Osteoblast (primary cell): ENCODE data around the gene HNRNPC. TPM values are rescaled to one million over a fixed set of nuclear protein-coding genes. Genes with fewer than 3 reads are reported as not detected.
"Not testable (repeated sequence)": the region's sequence is repeated elsewhere in the genome, so short reads cannot be mapped to it uniquely, and the experiment has no call there.

Experiments
- DNase-seq: peaks from one replicate; pipeline ENCODE4 v3.0.0; 2011; ENCODE audit warnings: low spot score, mixed read lengths; ENCODE audit not compliant: insufficient read length; ENCODE audit errors: missing footprints
- H2AFZ ChIP-seq: 2 replicates; pipeline ENCODE4 v1.6.0; 2011; ENCODE audit warnings: mild to moderate bottlenecking, low read length
- H3K27ac ChIP-seq: 2 replicates; pipeline ENCODE4 v1.5.1; 2011; ENCODE audit warnings: mild to moderate bottlenecking, low read depth, low read length, moderate library complexity
- H3K27me3 ChIP-seq: 2 replicates; pipeline ENCODE4 v1.6.0; 2012; ENCODE audit warnings: mild to moderate bottlenecking, control low read depth, inconsistent platforms, low read length, moderate library complexity; ENCODE audit not compliant: insufficient read depth
- H3K36me3 ChIP-seq: 2 replicates; pipeline ENCODE4 v1.5.1; 2011; ENCODE audit warnings: mild to moderate bottlenecking, low read length, control low read depth, moderate library complexity; ENCODE audit not compliant: insufficient read depth
- H3K4me1 ChIP-seq: 2 replicates; pipeline ENCODE4 v1.5.1; 2011; ENCODE audit warnings: mild to moderate bottlenecking, low read length, control low read depth, moderate library complexity; ENCODE audit not compliant: insufficient read depth
- H3K4me2 ChIP-seq: 2 replicates; pipeline ENCODE4 v1.6.0; 2011; ENCODE audit warnings: mild to moderate bottlenecking, low read length; ENCODE audit not compliant: insufficient read depth
- H3K4me3 ChIP-seq: fragments of 200-600 bp; sonication (generic); 3 replicates; pipeline ENCODE4 v1.5.1; 2012; ENCODE audit warnings: mild to moderate bottlenecking, low read length, inconsistent platforms; ENCODE audit not compliant: insufficient read depth
- H3K79me2 ChIP-seq: 2 replicates; pipeline ENCODE4 v1.6.0; 2012; ENCODE audit warnings: mild to moderate bottlenecking, low read length, control low read depth, inconsistent platforms; ENCODE audit not compliant: insufficient read depth
- H3K9me3 ChIP-seq: 2 replicates; pipeline ENCODE4 v1.5.1; 2011; ENCODE audit warnings: low read depth, low read length, control low read depth
- H4K20me1 ChIP-seq: 2 replicates; pipeline ENCODE4 v1.6.0; 2012; ENCODE audit warnings: mild to moderate bottlenecking, low read length, control low read depth; ENCODE audit not compliant: insufficient read depth
- total RNA-seq: library from RNA; depleted of rRNA; stranded (reverse); fragments of >200 nt; gene quantifications from 2 replicates; pipeline ENCODE4 v1.2.3, GENCODE V29; 2012
- TF ChIP-seq, protein P1 (sequence below): IDR thresholded peaks from 2 replicates; pipeline ENCODE4 v1.5.1; 2011; ENCODE audit warnings: mild to moderate bottlenecking, low read depth, low read length, moderate library complexity; ENCODE audit errors: extremely low read depth

Gene HNRNPC
- total RNA-seq, 1 donor, result 446 TPM

DNA sequence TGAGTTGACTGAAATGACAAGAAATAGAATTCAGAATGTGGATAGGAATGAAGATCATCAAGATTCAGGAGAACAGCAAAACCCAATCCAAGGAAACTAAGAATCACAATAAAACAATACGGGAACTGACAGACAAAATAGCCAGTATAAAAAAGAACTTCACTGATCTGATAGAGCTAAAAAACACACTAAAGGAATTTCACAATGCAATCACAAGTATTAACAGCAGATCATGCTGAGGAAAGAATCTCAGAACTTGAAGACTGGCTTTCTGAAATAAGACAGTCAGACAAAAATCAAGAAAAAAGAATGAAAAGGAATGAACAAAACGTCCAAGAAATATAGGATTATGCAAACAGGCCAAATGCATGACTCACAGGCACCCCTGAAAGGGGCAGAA, 98.1 kb downstream of the HNRNPC start:
- Histone ChIP-seq H3K27ac (no peak overlapping the region), H3K27me3 (peaks cover 4% of the 10 kb centered on the region), H4K20me1 (no peaks in the 10 kb centered on the region), H3K9me3 (peaks cover 3% of the 10 kb centered on the region), H2AFZ (no peak overlapping the region), H3K4me1 (no peaks in the 10 kb centered on the region), H3K36me3 (no peaks in the 10 kb centered on the region), H3K4me2 (no peak overlapping the region), H3K4me3 (no peak overlapping the region), H3K79me2 (no peaks in the 10 kb centered on the region)
- TF ChIP-seq, protein P1, sequence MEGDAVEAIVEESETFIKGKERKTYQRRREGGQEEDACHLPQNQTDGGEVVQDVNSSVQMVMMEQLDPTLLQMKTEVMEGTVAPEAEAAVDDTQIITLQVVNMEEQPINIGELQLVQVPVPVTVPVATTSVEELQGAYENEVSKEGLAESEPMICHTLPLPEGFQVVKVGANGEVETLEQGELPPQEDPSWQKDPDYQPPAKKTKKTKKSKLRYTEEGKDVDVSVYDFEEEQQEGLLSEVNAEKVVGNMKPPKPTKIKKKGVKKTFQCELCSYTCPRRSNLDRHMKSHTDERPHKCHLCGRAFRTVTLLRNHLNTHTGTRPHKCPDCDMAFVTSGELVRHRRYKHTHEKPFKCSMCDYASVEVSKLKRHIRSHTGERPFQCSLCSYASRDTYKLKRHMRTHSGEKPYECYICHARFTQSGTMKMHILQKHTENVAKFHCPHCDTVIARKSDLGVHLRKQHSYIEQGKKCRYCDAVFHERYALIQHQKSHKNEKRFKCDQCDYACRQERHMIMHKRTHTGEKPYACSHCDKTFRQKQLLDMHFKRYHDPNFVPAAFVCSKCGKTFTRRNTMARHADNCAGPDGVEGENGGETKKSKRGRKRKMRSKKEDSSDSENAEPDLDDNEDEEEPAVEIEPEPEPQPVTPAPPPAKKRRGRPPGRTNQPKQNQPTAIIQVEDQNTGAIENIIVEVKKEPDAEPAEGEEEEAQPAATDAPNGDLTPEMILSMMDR, result no peak
- no peak for DNase-seq

DNA sequence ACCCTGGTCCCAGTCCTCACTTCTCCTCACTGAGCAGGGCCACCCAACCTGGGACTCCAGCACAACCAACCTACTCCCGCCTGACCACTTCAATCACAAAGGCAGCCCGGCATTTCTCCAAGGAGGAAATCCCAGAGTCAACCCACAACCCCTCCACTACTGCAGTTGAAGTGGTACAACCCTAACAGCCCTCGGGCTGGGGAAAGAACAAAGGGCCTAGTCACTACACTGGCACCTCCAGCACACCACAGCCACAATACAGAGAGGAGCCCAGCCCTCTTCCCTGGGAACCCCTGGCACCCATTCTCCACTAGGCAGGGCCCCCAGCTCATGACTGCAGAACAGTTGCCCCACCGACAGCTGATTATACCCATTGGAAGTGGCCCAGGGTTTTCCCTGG, 99.7 kb downstream of the HNRNPC start:
- H4K20me1 ChIP-seq, result no peaks in the 10 kb centered on the region
- H3K36me3 ChIP-seq, result no peaks in the 10 kb centered on the region
- H3K4me3 ChIP-seq, result no peak overlapping the region
- no peaks in the 10 kb centered on the region for H3K4me1 ChIP-seq
- no peak overlapping the region for H3K27ac ChIP-seq
- peaks cover 4% of the 10 kb centered on the region for H3K27me3 ChIP-seq
- TF ChIP-seq, protein P1, result no peak
- DNase-seq, result no peak
- H3K79me2 ChIP-seq, result no peaks in the 10 kb centered on the region
- no peak overlapping the region for H2AFZ ChIP-seq
- H3K4me2 ChIP-seq, result no peak overlapping the region
- peaks cover 3% of the 10 kb centered on the region for H3K9me3 ChIP-seq

DNA sequence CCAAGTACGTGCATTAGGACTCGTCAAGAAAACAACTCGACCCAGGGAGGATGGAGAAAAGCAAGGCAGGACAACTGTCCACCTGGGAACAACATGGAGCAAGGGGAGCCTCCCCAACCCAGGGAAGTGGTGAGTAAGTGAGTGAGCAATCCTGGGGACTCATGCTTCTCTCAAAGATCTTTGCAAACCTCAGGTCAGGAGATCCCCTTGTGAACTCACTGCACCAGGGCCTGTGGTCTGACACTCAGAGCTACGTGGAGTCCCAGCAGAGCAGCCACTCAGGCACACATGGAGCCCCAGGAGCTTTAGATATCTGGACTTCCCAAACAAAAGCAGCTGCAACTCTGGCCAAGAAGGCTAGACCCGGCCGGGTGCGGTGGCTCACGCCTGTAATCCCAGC, 101.2 kb downstream of the HNRNPC start:
- Histone ChIP-seq H3K4me1 (no peaks in the 10 kb centered on the region), H2AFZ (no peak overlapping the region), H3K4me2 (no peak overlapping the region), H3K79me2 (no peaks in the 10 kb centered on the region), H3K27ac (no peak overlapping the region), H3K27me3 (peaks cover 6% of the 10 kb centered on the region), H3K36me3 (no peaks in the 10 kb centered on the region), H4K20me1 (no peaks in the 10 kb centered on the region), H3K4me3 (no peak overlapping the region), H3K9me3 (peaks cover 3% of the 10 kb centered on the region)
- TF ChIP-seq, protein P1, result no peak
- no peak for DNase-seq

DNA sequence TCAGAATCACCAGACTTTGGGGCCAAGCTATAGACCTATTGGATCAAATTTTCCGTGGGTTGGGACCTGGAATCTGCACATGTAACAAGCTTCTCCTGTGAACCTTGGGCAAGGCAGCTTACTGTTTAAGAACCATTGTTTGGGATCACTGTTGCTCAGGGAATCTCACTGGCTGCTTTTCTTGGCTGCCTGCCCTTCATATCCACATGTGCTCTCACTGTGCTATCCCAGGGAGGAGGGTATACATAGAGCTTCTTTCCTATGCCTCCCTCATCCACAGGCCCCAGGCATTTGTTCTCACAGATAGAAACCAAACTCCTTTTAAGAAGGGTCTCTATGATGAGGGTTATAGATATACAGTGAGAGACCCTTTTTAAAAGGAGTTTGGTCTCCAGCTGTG, 103.6 kb downstream of the HNRNPC start:
- H2AFZ ChIP-seq, H3K4me2 ChIP-seq, H3K36me3 ChIP-seq, H3K9me3 ChIP-seq, H3K4me1 ChIP-seq, H3K4me3 ChIP-seq, H4K20me1 ChIP-seq, H3K27ac ChIP-seq, H3K79me2 ChIP-seq, DNase-seq: not testable (repeated sequence)
- peaks cover 13% of the 10 kb centered on the region for H3K27me3 ChIP-seq

DNA sequence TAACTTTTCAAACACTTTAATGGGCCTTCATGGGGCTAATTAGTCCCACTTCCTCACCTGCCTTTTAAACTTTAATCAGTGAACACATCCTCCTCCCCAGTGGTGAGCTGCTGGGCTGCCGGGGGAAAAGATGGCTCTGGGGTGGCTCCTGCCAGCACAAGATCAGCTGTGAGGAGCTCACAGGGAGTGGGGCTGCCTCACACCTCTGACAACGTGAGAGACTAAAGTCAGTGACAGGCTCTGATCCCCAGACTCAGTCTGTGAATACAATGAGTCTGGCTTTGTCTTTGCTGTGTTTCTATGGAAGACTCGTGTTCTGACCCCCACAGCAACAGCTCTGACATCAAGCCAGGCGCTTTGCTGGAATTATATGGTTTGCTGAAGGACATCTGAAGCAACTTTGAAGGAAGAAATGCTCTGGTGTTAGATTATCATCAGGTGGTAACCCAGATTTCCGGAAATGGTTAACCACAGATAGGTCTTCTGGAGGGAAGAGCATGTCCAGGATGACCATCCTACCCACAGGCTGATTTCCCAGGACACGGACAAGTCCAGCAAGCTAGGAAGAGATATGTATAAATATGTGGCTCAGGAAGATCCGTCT, 104.1 kb downstream of the HNRNPC start:
- not testable (repeated sequence) for H3K79me2 ChIP-seq, H3K4me3 ChIP-seq, DNase-seq, H2AFZ ChIP-seq, H3K4me2 ChIP-seq, H3K36me3 ChIP-seq, H3K4me1 ChIP-seq, H3K27ac ChIP-seq, H3K9me3 ChIP-seq, H4K20me1 ChIP-seq
- peaks cover 13% of the 10 kb centered on the region for H3K27me3 ChIP-seq
